WTC11 (cell line): ENCODE results near the gene ST6GALNAC5. TPM values are rescaled to one million over a fixed set of nuclear protein-coding genes. Genes with fewer than 3 reads are reported as not detected.

Experiments
- ATAC-seq: fragments of 200-7000 bp; cut with Tn5 transposase; 2 replicates; pipeline ENCODE4 v1.10.0; 2021; ENCODE audit warnings: mild to moderate bottlenecking, moderate library complexity
- CTCF ChIA-PET: fragments of 300-600 bp; sonication (Branson Sonifier 250); formaldehyde crosslinking; loops from one replicate; lab custom pipeline; 2021; ENCODE audit warnings: antibody characterized with exemption; lab: Charles Lee
- POLR2A ChIA-PET: fragments of 350-600 bp; sonication (Branson Sonifier 250); formaldehyde crosslinking; loops from one replicate; lab custom pipeline; 2021; ENCODE audit warnings: antibody characterized with exemption; lab: Charles Lee
- DNase-seq: peaks from one replicate; pipeline ENCODE4 v3.0.0; 2021; ENCODE audit warnings: low spot score
- H3K27ac Mint-ChIP-seq: 2 replicates; pipeline ENCODE4 v1.8.0; 2021; ENCODE audit warnings: mixed read lengths
- H3K27me3 Mint-ChIP-seq: 2 replicates; pipeline ENCODE4 v1.8.0; 2021; ENCODE audit warnings: low read depth, mild to moderate bottlenecking, moderate library complexity, mixed read lengths
- H3K36me3 Mint-ChIP-seq: 2 replicates; pipeline ENCODE4 v1.8.0; 2021; ENCODE audit warnings: mixed read lengths
- H3K4me1 Mint-ChIP-seq: 2 replicates; pipeline ENCODE4 v1.8.0; 2022; ENCODE audit warnings: mixed read lengths
- H3K4me3 Mint-ChIP-seq: 2 replicates; pipeline ENCODE4 v1.8.0; 2021; ENCODE audit warnings: mild to moderate bottlenecking, moderate library complexity, mixed read lengths
- H3K9me3 Mint-ChIP-seq: 2 replicates; pipeline ENCODE4 v1.8.0; 2021; ENCODE audit warnings: mixed read lengths
- HMGA2 ChIP-seq: fragments of 250-450 bp; sonication (Bioruptor Pico); IDR thresholded peaks from 2 replicates; pipeline ENCODE4 v1.4.0; 2021; ENCODE audit warnings: mild to moderate bottlenecking, moderate library complexity
- IRF1 ChIP-seq: sonication (generic); formaldehyde crosslinking; IDR thresholded peaks from 2 replicates; pipeline ENCODE4 v1.8.0; 2023; ENCODE audit warnings: missing genetic modification reagents
- IRF2 ChIP-seq: sonication (generic); formaldehyde crosslinking; IDR thresholded peaks from 2 replicates; pipeline ENCODE4 v1.8.0; 2022; ENCODE audit warnings: low read depth, missing genetic modification reagents, borderline replicate concordance
- JAZF1 ChIP-seq: fragments of 250-450 bp; sonication (Bioruptor Pico); IDR thresholded peaks from 2 replicates; pipeline ENCODE4 v1.9.0; 2021; ENCODE audit warnings: moderate library complexity, mild to moderate bottlenecking, inconsistent platforms
- JUN ChIP-seq: sonication (generic); formaldehyde crosslinking; IDR thresholded peaks from 2 replicates; pipeline ENCODE4 v1.8.0; 2023; ENCODE audit warnings: mild to moderate bottlenecking, missing genetic modification reagents
- KAT7 ChIP-seq: sonication (generic); formaldehyde crosslinking; IDR thresholded peaks from 2 replicates; pipeline ENCODE4 v1.8.1; 2023; ENCODE audit warnings: missing genetic modification reagents, mild to moderate bottlenecking, borderline replicate concordance
- MYBL2 ChIP-seq: sonication (generic); formaldehyde crosslinking; IDR thresholded peaks from 2 replicates; pipeline ENCODE4 v1.8.1; 2023; ENCODE audit warnings: mild to moderate bottlenecking, moderate library complexity, missing genetic modification reagents
- NFYB ChIP-seq: sonication (generic); formaldehyde crosslinking; conservative IDR thresholded peaks from 2 replicates; pipeline ENCODE4 v1.8.0; 2022; ENCODE audit warnings: low read depth, missing genetic modification reagents
- PRRX2 ChIP-seq: fragments of 250-450 bp; sonication (Bioruptor Pico); IDR thresholded peaks from 2 replicates; pipeline ENCODE4 v1.8.0; 2021; ENCODE audit warnings: mild to moderate bottlenecking
- SOX15 ChIP-seq: fragments of 250-450 bp; sonication (Bioruptor Pico); IDR thresholded peaks from 2 replicates; pipeline ENCODE4 v1.9.0; 2021; ENCODE audit warnings: mild to moderate bottlenecking
- SP1 ChIP-seq: sonication (generic); formaldehyde crosslinking; conservative IDR thresholded peaks from 2 replicates; pipeline ENCODE4 v1.8.1; 2022; ENCODE audit warnings: missing genetic modification reagents
- TEAD1 ChIP-seq: sonication (generic); formaldehyde crosslinking; IDR thresholded peaks from 2 replicates; pipeline ENCODE4 v1.8.0; 2022; ENCODE audit warnings: mild to moderate bottlenecking, missing genetic modification reagents
- ZNF138 ChIP-seq: sonication (generic); formaldehyde crosslinking; conservative IDR thresholded peaks from 2 replicates; pipeline ENCODE4 v1.8.1; 2022; ENCODE audit warnings: mild to moderate bottlenecking, moderate library complexity, missing genetic modification reagents
- ZNF232 ChIP-seq: sonication (generic); formaldehyde crosslinking; IDR thresholded peaks from 2 replicates; pipeline ENCODE4 v1.8.0; 2022; ENCODE audit warnings: mild to moderate bottlenecking, missing genetic modification reagents
- ZNF425 ChIP-seq: fragments of 250-450 bp; sonication (Bioruptor Pico); conservative IDR thresholded peaks from 2 replicates; pipeline ENCODE4 v1.9.0; 2021; ENCODE audit warnings: mild to moderate bottlenecking
- ZNF671 ChIP-seq: fragments of 250-450 bp; sonication (Bioruptor Pico); IDR thresholded peaks from 2 replicates; pipeline ENCODE4 v1.8.0; 2021; ENCODE audit warnings: mild to moderate bottlenecking
- ZSCAN18 ChIP-seq: fragments of 250-450 bp; sonication (Bioruptor Pico); IDR thresholded peaks from 2 replicates; pipeline ENCODE4 v2.1.2; 2022; ENCODE audit warnings: mild to moderate bottlenecking, moderate library complexity
- total RNA-seq: library from RNA; stranded (reverse); gene quantifications from 3 replicates; pipeline ENCODE4 v1.2.3, GENCODE V29; 2021
- TF ChIP-seq, protein P1 (sequence below): sonication (generic); formaldehyde crosslinking; IDR thresholded peaks from 2 replicates; pipeline ENCODE4 v1.8.0; 2022; ENCODE audit warnings: mild to moderate bottlenecking, missing genetic modification reagents
- TF ChIP-seq, protein P2 (sequence below): sonication (generic); formaldehyde crosslinking; IDR thresholded peaks from 2 replicates; pipeline ENCODE4 v1.8.1; 2023; ENCODE audit warnings: mild to moderate bottlenecking, missing genetic modification reagents
- TF ChIP-seq, protein P3 (sequence below): fragments of 250-450 bp; sonication (Bioruptor Pico); IDR thresholded peaks from 2 replicates; pipeline ENCODE4 v1.8.0; 2021; ENCODE audit warnings: mild to moderate bottlenecking
- TF ChIP-seq, protein P4 (sequence below): sonication (generic); formaldehyde crosslinking; conservative IDR thresholded peaks from 2 replicates; pipeline ENCODE4 v1.8.1; 2023; ENCODE audit warnings: mild to moderate bottlenecking, low read depth, missing genetic modification reagents, moderate library complexity

The ST6GALNAC5 gene
- total RNA-seq, 1 experiment from 2014 or later, result 9.6 TPM

- Mint-ChIP-seq H3K27me3 (no peaks in the 10 kb centered on the region), H3K27ac (peak overlapping the region; percentile 82), H3K4me1 (peaks cover 29% of the 10 kb centered on the region), H3K9me3 (peaks cover 17% of the 10 kb centered on the region), H3K4me3 (peak overlapping the region; percentile 14; the same call in 1 of the 2 replicates), H3K36me3 (peaks cover 12% of the 10 kb centered on the region)
- POLR2A ChIA-PET, result interaction anchor here (0.6 kb wide), 1 partner anchor 13 kb away, joined by 6 read pairs; no protein-coding TSS in a partner anchor
- ATAC-seq (peak; percentile 92), DNase-seq (no peak)
- TF ChIP-seq PRRX2 (CRISPR knock-in tag), result no peak
- TF ChIP-seq SP1 (CRISPR knock-in tag), result no peak
- TF ChIP-seq, protein P1, sequence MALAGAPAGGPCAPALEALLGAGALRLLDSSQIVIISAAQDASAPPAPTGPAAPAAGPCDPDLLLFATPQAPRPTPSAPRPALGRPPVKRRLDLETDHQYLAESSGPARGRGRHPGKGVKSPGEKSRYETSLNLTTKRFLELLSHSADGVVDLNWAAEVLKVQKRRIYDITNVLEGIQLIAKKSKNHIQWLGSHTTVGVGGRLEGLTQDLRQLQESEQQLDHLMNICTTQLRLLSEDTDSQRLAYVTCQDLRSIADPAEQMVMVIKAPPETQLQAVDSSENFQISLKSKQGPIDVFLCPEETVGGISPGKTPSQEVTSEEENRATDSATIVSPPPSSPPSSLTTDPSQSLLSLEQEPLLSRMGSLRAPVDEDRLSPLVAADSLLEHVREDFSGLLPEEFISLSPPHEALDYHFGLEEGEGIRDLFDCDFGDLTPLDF (CRISPR knock-in tag), result no peak
- TF ChIP-seq, protein P2, sequence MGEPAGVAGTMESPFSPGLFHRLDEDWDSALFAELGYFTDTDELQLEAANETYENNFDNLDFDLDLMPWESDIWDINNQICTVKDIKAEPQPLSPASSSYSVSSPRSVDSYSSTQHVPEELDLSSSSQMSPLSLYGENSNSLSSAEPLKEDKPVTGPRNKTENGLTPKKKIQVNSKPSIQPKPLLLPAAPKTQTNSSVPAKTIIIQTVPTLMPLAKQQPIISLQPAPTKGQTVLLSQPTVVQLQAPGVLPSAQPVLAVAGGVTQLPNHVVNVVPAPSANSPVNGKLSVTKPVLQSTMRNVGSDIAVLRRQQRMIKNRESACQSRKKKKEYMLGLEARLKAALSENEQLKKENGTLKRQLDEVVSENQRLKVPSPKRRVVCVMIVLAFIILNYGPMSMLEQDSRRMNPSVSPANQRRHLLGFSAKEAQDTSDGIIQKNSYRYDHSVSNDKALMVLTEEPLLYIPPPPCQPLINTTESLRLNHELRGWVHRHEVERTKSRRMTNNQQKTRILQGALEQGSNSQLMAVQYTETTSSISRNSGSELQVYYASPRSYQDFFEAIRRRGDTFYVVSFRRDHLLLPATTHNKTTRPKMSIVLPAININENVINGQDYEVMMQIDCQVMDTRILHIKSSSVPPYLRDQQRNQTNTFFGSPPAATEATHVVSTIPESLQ, result no peak
- TF ChIP-seq ZNF232, result no peak
- no peak for TF ChIP-seq IRF1 (CRISPR knock-in tag)
- no peak for TF ChIP-seq JUN (CRISPR knock-in tag)
- no peak for TF ChIP-seq ZSCAN18 (CRISPR knock-in tag)
- CTCF ChIA-PET, result interaction anchor here (0.6 to 1.5 kb wide), 4 partner anchors 72 to 949 kb away, joined by 3 to 4 read pairs (median 3); no protein-coding TSS in a partner anchor
Observed at GRCh38 chr1:76933847-76934815, 66.9 kb downstream of the ST6GALNAC5 start.

DNA sequence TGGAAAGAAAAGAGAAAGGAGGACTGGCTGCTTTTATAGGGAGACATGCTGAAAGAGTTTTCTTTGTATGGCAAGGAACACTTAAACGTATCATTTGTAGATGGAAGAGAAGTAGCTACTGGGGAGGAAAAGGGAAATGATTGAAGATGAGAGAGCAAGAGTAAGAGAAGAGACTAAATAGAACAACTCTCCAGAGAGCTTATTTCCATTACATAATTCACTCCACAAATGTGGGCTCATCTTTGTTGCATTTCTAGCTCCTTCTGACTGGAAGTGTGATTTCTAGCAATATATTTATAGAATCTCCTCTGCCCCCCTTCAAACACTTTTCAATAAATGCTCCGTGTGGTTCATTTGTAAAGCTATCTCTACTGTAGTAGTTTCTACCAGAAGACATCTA, 71.0 kb downstream of the ST6GALNAC5 start:
- H3K9me3 Mint-ChIP-seq, result no peaks in the 10 kb centered on the region
- no peak overlapping the region for H3K27ac Mint-ChIP-seq
- ChIA-PET CTCF (no interaction called here), POLR2A (no interaction called here)
- ATAC-seq (no peak), DNase-seq (no peak)
- H3K4me3 Mint-ChIP-seq, result no peak overlapping the region
- TF ChIP-seq HMGA2 (CRISPR knock-in tag) (no peak), IRF1 (CRISPR knock-in tag) (no peak), JAZF1 (CRISPR knock-in tag) (no peak), ZNF671 (CRISPR knock-in tag) (no peak), SOX15 (CRISPR knock-in tag) (no peak), IRF2 (CRISPR knock-in tag) (no peak), TEAD1 (CRISPR knock-in tag) (no peak), NFYB (no peak), ZNF425 (CRISPR knock-in tag) (no peak), MYBL2 (CRISPR knock-in tag) (no peak), ZNF138 (no peak), KAT7 (CRISPR knock-in tag) (no peak)
- TF ChIP-seq, protein P3, sequence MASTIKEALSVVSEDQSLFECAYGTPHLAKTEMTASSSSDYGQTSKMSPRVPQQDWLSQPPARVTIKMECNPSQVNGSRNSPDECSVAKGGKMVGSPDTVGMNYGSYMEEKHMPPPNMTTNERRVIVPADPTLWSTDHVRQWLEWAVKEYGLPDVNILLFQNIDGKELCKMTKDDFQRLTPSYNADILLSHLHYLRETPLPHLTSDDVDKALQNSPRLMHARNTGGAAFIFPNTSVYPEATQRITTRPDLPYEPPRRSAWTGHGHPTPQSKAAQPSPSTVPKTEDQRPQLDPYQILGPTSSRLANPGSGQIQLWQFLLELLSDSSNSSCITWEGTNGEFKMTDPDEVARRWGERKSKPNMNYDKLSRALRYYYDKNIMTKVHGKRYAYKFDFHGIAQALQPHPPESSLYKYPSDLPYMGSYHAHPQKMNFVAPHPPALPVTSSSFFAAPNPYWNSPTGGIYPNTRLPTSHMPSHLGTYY (CRISPR knock-in tag), result no peak
- TF ChIP-seq, protein P4, sequence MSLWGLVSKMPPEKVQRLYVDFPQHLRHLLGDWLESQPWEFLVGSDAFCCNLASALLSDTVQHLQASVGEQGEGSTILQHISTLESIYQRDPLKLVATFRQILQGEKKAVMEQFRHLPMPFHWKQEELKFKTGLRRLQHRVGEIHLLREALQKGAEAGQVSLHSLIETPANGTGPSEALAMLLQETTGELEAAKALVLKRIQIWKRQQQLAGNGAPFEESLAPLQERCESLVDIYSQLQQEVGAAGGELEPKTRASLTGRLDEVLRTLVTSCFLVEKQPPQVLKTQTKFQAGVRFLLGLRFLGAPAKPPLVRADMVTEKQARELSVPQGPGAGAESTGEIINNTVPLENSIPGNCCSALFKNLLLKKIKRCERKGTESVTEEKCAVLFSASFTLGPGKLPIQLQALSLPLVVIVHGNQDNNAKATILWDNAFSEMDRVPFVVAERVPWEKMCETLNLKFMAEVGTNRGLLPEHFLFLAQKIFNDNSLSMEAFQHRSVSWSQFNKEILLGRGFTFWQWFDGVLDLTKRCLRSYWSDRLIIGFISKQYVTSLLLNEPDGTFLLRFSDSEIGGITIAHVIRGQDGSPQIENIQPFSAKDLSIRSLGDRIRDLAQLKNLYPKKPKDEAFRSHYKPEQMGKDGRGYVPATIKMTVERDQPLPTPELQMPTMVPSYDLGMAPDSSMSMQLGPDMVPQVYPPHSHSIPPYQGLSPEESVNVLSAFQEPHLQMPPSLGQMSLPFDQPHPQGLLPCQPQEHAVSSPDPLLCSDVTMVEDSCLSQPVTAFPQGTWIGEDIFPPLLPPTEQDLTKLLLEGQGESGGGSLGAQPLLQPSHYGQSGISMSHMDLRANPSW, result no peak
- no peaks in the 10 kb centered on the region for H3K36me3 Mint-ChIP-seq
- H3K4me1 Mint-ChIP-seq, result peaks cover 17% of the 10 kb centered on the region
- H3K27me3 Mint-ChIP-seq, result no peaks in the 10 kb centered on the region
